ENCODE data around the gene DLG2.

- TF ChIP-seq CTCF (IDR thresholded peaks at IDR 0.05) (no peak), MYBL2 (CRISPR knock-in tag; IDR thresholded peaks at IDR 0.05) (no peak)
Observed at GRCh38 chr11:85406841-85407240, 220.3 kb downstream of the DLG2 start.

All from WTC11 (cell line).